Osteoblast (primary cell): ENCODE results near the gene ZDHHC14. TPM values are rescaled to one million over a fixed set of nuclear protein-coding genes. Genes with fewer than 3 reads are reported as not detected.

ENCODE experiments used
- DNase-seq: peaks from one replicate; pipeline ENCODE4 v3.0.0; 2011; ENCODE audit warnings: low spot score, mixed read lengths; ENCODE audit not compliant: insufficient read length; ENCODE audit errors: missing footprints
- H2AFZ ChIP-seq: 2 replicates; pipeline ENCODE4 v1.6.0; 2011; ENCODE audit warnings: mild to moderate bottlenecking, low read length
- H3K27ac ChIP-seq: 2 replicates; pipeline ENCODE4 v1.5.1; 2011; ENCODE audit warnings: mild to moderate bottlenecking, low read depth, low read length, moderate library complexity
- H3K27me3 ChIP-seq: 2 replicates; pipeline ENCODE4 v1.6.0; 2012; ENCODE audit warnings: mild to moderate bottlenecking, control low read depth, inconsistent platforms, low read length, moderate library complexity; ENCODE audit not compliant: insufficient read depth
- H3K36me3 ChIP-seq: 2 replicates; pipeline ENCODE4 v1.5.1; 2011; ENCODE audit warnings: mild to moderate bottlenecking, low read length, control low read depth, moderate library complexity; ENCODE audit not compliant: insufficient read depth
- H3K4me1 ChIP-seq: 2 replicates; pipeline ENCODE4 v1.5.1; 2011; ENCODE audit warnings: mild to moderate bottlenecking, low read length, control low read depth, moderate library complexity; ENCODE audit not compliant: insufficient read depth
- H3K4me2 ChIP-seq: 2 replicates; pipeline ENCODE4 v1.6.0; 2011; ENCODE audit warnings: mild to moderate bottlenecking, low read length; ENCODE audit not compliant: insufficient read depth
- H3K4me3 ChIP-seq: fragments of 200-600 bp; sonication (generic); 3 replicates; pipeline ENCODE4 v1.5.1; 2012; ENCODE audit warnings: mild to moderate bottlenecking, low read length, inconsistent platforms; ENCODE audit not compliant: insufficient read depth
- H3K79me2 ChIP-seq: 2 replicates; pipeline ENCODE4 v1.6.0; 2012; ENCODE audit warnings: mild to moderate bottlenecking, low read length, control low read depth, inconsistent platforms; ENCODE audit not compliant: insufficient read depth
- H3K9me3 ChIP-seq: 2 replicates; pipeline ENCODE4 v1.5.1; 2011; ENCODE audit warnings: low read depth, low read length, control low read depth
- H4K20me1 ChIP-seq: 2 replicates; pipeline ENCODE4 v1.6.0; 2012; ENCODE audit warnings: mild to moderate bottlenecking, low read length, control low read depth; ENCODE audit not compliant: insufficient read depth
- CTCF ChIP-seq: IDR thresholded peaks from 2 replicates; pipeline ENCODE4 v1.5.1; 2011; ENCODE audit warnings: mild to moderate bottlenecking, low read depth, low read length, moderate library complexity; ENCODE audit errors: extremely low read depth
- total RNA-seq: library from RNA; depleted of rRNA; stranded (reverse); fragments of >200 nt; gene quantifications from 2 replicates; pipeline ENCODE4 v1.2.3, GENCODE V29; 2012

ZDHHC14 gene
- total RNA-seq, 1 donor: 1.4 TPM

DNA sequence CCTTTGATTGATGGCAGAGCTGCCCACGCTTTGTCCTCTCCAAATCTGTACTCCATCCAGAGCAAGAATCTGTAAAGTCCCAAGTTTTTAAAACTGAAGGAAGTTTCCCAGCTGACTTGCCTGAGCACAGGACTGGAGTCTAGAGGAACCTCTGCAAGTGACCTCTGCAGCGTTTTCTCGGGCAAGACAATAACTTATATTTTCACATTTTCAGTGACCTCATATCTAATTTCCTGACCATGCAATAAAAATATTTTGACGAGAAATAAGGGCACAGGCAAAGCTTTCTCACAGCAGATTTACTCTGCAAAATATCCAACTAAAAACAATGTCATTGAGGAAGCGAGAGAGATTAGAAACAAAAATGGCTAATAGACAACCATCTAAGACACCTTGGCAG is 256.5 kb downstream of the ZDHHC14 start:
- Histone ChIP-seq H3K27me3 (no peaks in the 10 kb centered on the region), H2AFZ (no peak overlapping the region), H3K36me3 (no peaks in the 10 kb centered on the region), H3K4me2 (no peak overlapping the region), H3K9me3 (no peaks in the 10 kb centered on the region), H4K20me1 (no peaks in the 10 kb centered on the region), H3K4me1 (peaks cover 9% of the 10 kb centered on the region), H3K79me2 (no peaks in the 10 kb centered on the region), H3K27ac (no peak overlapping the region), H3K4me3 (no peak overlapping the region)
- no peak for TF ChIP-seq CTCF
- peak; percentile 46 for DNase-seq

DNA sequence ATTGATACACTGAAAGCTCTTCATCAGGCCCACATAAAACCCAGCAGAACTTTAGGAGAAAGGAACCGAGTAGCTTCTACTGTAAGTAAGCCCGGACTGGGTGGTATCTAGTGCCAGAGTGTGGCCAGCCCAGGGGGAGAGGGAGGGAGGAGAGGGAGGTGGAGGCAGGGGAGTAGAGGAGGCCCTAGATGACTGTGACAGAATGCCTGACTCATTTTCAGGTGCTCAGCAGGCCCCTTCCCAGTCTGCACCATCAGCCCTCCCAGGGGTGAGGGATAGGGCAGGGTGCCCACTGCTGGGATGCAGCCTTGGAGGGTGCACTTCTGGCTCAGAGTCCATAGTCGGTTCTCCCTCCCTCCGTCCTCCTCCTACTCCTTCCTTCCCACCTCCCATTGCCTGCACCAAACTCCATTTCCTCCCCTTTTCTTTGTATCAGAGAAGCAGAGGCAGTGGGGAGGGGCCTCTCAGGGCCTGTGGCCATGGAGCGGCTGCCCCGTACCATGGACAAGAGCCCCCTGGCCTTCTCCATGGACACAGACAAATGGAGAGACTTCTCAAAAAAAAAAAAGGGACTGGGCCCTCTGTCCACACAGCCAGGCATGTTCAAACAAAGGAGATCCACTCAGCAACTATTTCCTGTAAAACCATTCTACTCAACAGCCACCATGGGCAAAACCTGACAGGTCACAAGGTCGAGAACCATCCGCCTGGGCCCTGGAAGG is 257.1 kb downstream of the ZDHHC14 start:
- no peaks in the 10 kb centered on the region for H3K27me3 ChIP-seq
- H3K4me3 ChIP-seq: no peak overlapping the region
- no peaks in the 10 kb centered on the region for H3K36me3 ChIP-seq
- H3K27ac ChIP-seq: no peak overlapping the region
- H2AFZ ChIP-seq: no peak overlapping the region
- DNase-seq: no peak
- H4K20me1 ChIP-seq: no peaks in the 10 kb centered on the region
- H3K9me3 ChIP-seq: no peaks in the 10 kb centered on the region
- H3K4me2 ChIP-seq: no peak overlapping the region
- no peak for TF ChIP-seq CTCF
- no peaks in the 10 kb centered on the region for H3K79me2 ChIP-seq
- H3K4me1 ChIP-seq: peaks cover 3% of the 10 kb centered on the region

GRCh38 chr6:157638779-157639178 is 257.8 kb downstream of the ZDHHC14 start:
- no peaks in the 10 kb centered on the region for H3K36me3 ChIP-seq
- H2AFZ ChIP-seq: no peak overlapping the region
- H3K9me3 ChIP-seq: no peaks in the 10 kb centered on the region
- no peaks in the 10 kb centered on the region for H3K4me1 ChIP-seq
- no peaks in the 10 kb centered on the region for H3K79me2 ChIP-seq
- no peak for TF ChIP-seq CTCF
- no peak for DNase-seq
- H3K27me3 ChIP-seq: no peaks in the 10 kb centered on the region
- H3K4me2 ChIP-seq: no peak overlapping the region
- H4K20me1 ChIP-seq: no peaks in the 10 kb centered on the region
- H3K27ac ChIP-seq: no peak overlapping the region
- H3K4me3 ChIP-seq: no peak overlapping the region

DNA sequence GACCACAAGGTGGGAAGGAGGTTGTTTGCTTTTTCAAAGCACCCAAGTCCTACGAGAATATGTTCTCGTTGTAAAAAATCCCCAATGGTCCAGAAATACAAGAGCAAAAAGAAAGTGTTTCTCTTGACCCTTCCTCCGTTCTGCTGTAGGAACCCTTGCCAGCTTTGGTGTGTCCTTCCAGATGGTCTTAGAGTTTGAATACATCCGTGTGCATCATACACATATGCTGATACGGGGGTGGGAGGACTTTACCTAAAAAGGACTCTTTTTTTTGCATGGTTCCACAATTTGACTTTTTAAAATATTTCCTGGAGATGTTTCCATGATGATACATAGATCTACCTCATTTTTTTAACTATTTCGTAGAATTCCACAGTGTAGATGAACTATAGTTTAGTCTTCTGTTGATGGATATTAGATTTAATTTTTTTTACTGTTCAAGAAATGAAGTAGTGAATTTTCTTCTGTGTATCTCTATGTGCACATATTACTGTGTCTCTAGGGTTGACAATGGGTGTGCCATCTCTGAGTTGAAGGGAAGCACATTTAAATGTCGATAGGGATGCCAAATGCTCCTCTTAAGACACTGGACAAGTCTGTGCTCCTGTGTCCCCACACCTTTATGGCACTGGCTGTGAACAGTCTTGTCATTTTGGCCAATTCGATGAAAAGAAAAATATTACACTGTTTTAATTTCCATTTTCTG is 259.9 kb downstream of the ZDHHC14 start:
- H3K9me3 ChIP-seq: no peaks in the 10 kb centered on the region
- no peaks in the 10 kb centered on the region for H4K20me1 ChIP-seq
- no peaks in the 10 kb centered on the region for H3K79me2 ChIP-seq
- DNase-seq: peak; percentile 29
- no peaks in the 10 kb centered on the region for H3K36me3 ChIP-seq
- no peak for TF ChIP-seq CTCF
- no peaks in the 10 kb centered on the region for H3K27me3 ChIP-seq
- no peak overlapping the region for H3K4me2 ChIP-seq
- no peak overlapping the region for H3K27ac ChIP-seq
- H3K4me1 ChIP-seq: no peaks in the 10 kb centered on the region
- H3K4me3 ChIP-seq: no peak overlapping the region
- H2AFZ ChIP-seq: no peak overlapping the region
